Stimulated activated CD4-positive, alpha-beta T cell treated with anti-CD3 and anti-CD28 coated beads, TNF-alpha, amount 100 ng/mL, for 24 hours (primary cell): Measurements from ENCODE around the gene WDR70.
"Not testable (repeated sequence)": the region's sequence is repeated elsewhere in the genome, so short reads cannot be mapped to it uniquely, and the experiment has no call there.

Experiments
- DNase-seq, 3 experiments: peaks; one replicate each; pipeline ENCODE4 v3.0.0-alpha.2; 2020; ENCODE audit warnings: low read depth in 3 of 3

WDR70 gene

DNA sequence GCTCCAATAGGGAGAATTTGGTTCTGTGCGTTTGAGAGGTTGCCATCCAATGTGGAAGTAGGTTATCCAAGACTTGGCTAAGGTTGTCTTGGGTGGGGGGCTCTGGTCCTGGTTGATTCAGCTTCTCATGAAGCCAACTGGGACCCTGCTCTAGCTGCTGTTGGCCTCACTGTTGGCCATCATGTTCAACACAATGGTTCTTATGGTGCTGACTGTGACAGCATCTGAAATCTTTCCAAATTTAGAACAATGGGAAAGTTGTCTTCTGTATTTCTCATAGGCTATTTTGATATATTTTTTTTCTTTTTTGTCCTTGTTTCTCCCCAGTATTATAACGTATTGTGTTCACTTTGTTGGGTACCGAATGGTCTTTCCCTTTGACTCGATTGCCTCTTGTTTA, 388.8 kb downstream of the WDR70 start:
- no peak for DNase-seq

DNA sequence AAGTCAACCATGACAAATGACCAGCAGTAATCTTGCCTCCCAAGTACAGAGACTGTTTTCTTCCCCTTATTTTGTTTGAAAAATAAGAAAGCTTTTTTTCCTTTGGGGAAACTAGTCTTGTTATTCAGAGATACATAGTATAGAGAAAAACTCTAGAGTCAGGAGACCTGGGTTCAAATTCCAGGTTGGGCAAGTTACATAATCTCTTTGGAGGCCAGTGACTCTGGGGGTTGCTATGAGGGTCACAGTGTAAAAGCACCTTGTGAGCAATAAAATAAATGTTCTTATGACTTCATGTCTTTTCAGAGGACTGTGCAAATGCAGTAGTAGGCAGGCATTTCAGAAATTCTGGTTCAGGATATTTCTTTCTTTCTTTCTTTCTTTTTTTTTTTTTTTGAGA, 389.3 kb downstream of the WDR70 start:
- no peak for DNase-seq

DNA sequence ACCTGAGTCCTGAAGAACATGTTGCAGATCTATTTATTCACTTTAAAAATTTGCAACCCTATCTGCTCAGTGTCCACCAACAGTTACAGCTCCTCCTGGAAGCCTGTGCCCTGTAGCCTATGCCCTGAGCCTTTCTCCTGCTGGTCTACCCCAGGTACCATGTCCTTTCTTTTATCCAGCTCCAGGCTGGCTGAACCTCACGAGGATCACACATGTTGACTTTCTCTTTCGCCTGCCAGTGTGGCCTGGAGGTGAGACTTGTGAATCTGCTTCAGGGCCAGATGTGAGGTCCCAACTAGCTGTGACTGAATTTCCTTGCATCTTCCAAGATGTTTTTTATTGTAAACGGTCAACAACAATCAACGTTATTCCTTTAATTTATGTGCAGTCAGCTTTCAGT, 390.0 kb downstream of the WDR70 start:
- DNase-seq, result no peak

DNA sequence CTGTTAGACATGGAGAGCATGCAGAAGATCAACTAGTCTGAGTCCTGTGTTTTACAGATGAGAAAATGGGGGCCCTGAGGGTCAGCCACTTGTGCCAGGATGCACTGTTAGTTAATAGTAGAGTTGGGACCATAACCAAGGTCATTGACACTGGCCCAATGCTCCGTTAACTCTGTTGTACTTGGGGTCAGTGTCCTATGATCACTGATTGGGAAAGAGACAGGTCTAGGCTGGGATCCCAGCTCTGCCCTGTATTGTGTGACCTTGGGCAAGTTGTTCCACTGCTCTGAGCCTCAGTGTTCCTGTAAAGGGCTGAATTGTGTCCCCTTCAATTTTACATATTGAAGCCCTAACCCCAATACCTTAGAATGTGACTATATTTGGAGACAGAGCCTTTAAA, 390.7 kb downstream of the WDR70 start:
- no peak for DNase-seq

DNA sequence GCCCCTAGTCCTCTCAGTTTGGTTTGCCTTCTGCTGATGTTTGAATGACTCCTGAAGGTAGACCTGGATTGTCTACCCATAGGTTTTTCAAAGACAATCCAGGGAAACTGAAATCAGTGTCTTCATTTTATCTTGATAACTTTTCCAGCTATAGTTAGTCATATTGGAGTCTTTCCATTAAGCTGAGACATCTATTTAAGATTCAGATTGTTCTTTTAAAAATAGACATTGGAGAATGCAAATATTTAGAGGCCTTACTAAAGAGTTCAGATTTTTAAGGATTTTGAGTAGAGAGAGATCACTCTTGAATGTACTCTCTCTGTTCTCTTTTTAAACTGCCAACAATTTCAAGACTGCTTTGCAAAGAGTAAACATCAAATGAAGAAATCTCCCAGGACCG, 391.7 kb downstream of the WDR70 start:
- DNase-seq, result no peak

DNA sequence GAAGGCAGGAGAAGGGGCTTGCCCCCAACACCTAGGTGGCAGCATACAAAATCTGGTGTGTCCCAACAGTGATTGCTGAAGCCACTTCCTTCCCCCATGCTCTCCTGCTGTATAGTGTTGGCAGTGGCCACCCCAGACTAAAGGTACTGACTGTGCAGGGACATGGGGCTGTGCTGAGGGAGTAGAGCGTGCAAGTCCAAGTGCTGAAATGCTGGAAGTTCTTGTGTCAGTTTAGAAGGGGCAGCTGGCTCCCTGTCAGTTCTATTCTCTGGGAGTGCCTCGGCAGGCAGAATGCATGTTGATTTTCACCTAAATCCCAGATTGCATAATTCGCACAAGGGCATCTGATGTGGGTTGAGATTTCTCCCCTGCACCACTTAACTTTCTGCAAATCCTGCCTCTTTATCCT, 392.1 kb downstream of the WDR70 start:
- no peak for DNase-seq

DNA sequence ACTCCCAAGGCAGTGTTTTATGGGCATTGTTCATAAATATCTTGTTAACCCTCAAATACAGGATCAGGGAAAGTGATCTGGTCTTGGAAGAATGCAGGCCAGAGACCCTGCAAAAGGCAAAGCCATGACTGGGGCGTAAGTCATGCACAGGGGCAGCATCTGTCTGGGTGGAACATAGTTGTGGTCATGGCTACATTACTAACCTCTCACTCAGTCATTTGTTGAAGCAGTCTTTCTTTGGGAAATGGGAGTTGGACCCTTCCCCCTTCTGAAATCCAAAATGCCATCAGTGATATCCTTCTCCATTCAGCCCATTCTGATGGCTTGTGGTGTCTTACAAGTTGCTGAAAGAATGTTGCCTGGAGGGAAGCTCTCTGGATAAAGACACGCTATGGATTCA, 392.6 kb downstream of the WDR70 start:
- no peak for DNase-seq

DNA sequence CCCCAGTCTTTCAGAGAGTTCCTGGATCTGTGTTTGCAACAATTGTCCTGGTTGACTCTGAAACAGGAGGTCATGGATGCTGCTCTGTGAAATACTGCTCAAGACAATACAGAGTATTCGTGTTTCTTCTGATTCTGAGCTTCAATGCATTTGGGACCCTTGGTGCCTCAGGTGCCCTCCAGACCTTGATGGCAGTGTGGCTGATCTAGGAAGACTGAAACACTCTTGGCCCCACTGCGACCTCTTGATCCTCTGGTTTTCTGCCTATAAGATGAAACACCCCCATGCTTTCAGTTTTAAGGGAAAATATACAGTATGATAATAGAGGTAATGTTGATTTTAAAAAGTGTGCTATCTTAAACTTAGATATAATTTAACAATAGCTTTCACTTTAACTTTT, 393.1 kb downstream of the WDR70 start:
- no peak for DNase-seq

DNA sequence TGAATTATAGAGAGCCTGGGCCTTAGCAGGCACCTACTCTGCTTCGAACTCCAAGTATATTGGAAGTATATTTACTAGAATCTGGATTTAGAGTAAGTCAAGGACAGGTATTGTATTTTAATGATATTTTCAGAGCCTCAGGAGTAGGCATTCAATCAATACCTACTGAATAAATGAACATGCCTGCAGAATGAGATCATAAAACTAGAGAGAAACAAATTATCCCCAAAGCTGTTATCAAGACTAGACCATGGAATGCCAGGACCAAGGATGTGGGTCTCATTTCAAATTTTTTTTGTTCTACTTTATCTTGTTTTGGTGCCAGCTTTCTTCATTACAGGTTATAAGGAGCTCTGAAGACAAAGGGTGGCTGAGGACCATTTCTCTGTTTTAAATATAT, 394.7 kb downstream of the WDR70 start:
- DNase-seq, result no peak

DNA sequence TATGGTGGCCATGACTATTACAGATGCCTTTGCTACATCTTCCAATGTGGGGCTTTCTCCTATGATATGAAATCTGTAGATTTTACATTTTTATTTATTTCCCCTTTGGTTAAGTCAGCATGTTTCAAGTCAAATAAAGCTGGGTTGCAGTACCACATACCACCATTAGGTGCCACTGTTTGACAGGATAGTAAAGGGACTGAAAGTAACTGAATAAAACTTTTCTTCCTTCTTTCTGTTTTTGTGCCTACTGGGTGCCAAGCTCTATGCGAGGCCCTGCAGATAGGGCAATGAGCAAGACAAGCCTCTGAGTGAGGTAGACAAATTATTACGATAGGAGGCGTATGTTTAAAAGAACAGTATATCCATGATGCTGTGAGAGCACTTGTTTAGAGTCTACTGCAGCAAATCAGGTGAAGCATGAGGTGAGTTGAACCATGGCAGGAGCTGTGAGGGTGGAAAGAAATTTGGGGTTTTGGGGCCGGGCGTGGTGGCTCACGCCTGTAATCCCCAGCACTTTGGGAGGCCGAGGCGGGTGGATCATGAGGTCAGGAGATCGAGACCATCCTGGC, 395.9 kb downstream of the WDR70 start:
- DNase-seq, result peak in 1 of 3 experiments; percentile 2

DNA sequence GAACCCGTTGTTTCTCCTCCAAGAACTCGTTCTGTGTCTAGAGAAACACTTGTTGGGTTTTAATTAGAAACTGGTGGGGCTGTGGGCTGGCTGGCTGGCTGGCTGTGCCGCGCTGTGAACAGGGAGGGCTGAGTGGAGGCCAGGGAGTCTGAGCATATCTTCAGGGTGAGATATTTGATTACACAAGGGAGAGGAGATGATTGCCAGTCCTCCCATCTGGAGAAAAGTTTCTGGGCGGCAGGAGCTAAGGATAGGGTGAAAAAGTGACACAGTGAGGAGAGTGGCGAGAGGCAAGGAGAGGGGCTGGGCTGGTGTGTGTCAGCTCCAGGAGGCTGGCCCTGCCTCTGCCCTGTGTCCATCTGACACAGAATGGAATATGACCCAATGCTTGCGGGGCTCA, 397.7 kb downstream of the WDR70 start:
- DNase-seq, result no peak

DNA sequence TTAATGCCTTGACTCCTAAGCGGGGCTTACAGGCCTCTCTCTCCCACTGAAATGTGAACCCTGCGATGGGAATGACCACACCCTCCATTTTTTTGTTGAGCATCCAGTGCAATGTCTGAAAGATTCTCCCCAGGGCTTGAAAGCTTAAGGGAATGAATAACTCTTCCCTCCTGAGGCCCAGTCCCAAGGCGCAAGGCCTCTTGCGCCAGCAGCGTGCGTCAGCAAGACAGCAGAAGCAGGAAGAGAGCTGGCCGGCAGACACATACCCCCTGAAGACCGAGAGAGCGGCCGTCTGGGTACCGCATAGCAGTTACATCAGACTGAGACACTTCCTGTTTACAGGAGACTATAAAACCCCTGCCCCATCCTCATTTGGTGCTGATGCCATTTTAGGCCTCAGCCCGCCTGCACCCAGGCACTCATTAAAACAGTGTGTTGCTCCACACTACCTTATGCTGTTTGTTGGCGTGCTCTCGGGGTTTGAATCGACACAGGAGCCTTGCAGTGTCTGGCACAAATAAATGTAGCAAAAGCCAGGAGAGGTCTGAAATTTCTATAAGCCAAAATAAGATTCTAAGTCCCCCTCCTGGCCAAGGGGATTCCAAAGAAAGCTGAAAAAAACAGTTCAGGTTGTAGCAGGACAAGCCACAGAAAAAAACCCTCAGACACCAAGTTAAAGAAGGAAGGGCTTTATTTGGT, 398.5 kb downstream of the WDR70 start:
- DNase-seq, result no peak

DNA sequence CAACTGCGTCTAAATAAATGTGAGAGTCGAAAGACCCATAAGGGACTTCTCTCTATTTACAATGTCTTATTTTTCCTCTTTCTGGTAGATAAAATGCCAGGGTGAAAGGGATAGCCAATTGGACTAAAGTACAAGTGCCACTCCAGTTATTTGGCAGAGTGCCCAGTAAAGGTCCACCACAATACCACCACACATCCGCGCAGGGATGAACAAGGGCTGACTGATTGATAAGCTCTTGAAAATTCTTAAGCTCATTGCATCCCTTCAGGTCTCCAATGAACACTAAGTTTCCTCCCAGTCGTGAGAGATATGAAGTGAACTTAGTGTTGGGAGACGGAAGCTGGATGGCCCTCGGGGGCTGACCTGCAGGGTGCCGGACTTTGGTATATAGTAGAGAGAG, 402.3 kb downstream of the WDR70 start:
- not testable (repeated sequence) for DNase-seq

DNA sequence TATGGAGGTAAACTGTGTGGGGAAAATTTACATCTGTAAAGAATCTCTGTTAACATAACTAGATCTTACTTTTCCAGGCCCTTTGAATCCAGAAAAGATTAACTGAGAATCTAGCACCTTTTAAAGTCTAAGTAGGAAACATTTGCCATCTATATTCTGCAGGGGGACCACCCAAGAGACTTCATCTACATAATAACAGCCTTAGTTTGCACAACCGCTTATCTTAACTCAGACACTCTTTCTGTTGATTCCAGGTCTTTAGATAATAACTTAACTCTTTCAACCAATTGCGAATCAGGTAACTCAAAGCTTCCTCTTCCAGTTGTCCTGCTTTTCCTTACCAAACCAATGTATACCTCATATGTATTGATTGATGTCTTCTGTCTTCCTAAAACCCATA, 407.3 kb downstream of the WDR70 start:
- DNase-seq, result no peak

DNA sequence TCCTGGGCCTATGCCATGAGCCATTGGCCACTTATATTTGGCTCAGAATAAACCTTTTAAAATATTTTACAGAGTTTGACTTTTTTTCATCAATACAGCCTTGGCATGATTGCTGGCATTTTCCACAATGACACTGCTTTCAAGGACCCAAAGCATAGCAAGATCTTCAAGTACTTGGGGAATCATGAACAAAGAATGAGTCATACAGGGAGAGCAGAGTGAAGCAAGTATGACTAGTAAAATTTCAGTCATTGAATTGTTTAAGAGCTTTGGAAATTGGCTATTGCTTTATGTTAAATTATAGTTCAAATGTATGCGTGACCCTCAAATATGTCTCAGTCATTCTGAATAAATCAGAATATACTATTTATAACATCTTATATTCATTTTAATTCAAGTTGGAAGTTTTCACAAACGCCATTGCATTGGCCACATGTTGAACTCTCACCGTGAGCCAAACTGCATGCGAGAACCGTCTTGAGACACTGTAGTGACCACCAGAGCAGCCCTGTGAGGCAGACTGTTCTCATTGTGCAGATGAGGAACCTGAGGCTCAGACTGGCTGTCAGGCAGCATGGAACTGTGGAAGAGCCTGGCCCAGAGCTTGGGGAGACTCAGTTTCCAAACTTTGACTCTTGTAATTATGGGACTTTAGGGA, 407.9 kb downstream of the WDR70 start:
- DNase-seq, result no peak

DNA sequence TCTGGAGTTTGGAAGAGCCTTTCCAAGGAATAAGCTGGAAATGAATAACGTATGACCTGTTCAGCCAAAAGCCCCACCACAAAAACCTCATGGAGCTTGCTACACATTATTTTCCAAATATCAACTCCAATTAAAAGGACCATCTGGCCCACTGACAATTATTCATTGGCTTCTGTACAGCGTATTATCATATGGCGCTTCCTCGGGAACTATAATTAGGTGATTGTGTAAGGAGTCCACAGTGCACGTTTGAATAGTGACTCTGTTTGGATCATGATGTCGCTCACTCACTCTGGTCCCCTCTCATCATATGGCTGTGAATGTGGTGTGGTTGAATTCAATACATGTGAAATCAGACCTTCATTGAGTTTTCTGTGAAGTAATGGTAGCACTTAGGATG, 408.6 kb downstream of the WDR70 start:
- no peak for DNase-seq

DNA sequence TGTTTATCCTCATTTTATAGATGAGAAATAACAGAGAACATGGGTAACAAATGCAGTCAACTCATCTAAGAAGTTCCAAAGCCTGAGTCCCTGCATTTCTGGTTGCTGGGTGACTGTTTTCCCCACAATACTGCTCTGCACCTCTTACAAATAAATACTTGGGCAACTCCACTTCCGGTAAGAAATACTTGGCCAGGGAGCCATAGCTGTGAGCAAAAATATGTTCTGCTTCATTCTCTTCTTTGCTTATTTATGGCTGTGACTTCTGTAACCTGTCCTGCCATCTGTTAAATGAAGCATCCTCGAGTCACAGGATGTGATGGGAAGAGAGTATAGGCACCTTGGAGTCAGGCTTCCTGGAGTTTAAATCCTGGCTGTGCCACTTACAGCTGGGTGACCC, 410.9 kb downstream of the WDR70 start:
- no peak for DNase-seq

DNA sequence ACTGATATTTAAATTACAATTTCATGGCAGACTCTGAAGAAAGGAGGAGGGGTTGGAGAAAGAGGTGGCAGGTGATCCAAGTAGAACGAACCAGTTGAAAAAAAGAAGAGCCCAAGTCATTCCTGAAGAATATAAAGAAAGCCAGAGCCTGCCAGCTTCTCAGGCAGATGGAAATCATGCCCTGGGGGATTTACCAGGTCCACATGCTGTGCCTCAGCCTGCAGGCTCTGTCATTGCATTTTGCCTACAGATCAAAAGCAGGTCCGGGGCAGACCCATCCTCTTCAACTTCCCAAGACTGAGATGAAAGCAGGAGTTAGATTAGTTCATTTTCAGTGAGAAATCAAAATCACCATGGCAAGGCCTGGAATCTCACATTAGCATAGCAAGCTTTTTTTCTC, 412.2 kb downstream of the WDR70 start:
- no peak for DNase-seq

DNA sequence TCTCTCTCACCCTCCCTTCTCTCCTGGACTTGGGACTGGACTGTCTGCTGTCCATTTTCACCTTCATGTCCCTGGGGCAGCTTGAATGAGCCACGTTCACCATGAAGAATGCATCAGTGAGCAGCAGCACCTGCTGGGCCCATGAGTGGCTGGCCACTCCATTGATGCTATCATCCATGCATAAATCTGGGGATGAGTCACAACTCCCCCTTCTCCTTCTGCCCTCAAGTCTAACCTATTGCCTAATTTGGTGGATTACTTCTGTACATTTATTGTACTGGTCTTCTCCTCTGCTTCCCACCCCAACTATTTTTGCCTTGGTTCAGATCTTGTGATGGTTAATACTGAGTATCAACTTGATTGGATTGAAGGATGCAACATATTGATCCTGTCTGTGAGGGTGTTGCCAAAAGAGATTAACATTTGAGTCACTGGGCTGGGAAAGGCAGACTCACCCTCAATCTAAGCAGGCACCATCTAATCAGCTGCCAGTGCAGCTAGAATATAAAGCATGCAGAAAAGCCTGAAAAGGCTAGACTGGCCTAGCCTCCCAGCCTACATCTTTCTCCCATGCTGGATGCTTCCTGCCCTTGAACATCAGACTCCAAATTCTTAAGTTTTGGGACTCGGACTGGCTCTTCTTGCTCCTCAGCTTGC, 414.0 kb downstream of the WDR70 start:
- DNase-seq, result no peak

DNA sequence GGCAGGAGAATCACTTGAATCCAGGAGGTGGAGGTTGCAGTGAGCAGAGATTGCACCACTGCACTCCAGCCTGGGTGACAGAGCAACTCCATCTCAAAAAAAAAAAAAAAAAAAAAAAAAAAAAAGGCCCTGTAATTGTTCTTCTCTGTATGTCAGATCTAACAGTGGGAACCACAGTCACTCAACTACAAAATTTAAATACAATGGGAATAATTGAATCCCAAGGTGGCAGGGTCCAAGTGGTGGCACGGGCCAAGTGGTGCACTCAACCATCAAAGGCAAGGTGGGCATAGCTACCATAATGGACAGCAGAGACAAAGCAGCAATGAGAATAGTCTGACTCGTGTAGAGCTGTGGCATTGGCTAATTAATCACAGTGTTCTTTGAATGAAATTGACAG, 416.2 kb downstream of the WDR70 start:
- DNase-seq, result not testable (repeated sequence)

DNA sequence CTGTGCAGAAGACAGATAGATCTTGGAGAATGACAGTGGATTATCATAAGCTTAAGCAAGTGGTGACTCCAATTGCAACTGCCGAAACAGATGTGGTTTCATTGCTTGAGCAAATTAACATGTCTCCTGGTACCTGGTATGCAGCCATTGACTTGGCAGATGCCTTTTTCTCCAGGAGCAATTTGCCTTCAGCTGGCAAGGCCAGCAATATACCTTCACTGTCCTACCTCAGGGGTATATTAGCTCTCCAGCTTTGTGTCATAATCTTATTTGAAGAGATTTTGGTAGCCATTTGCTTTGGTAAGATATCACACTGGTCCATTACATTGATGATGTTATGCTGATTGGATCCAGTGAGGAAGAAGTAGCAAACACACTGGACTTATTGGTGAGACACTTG, 417.3 kb downstream of the WDR70 start:
- DNase-seq, result not testable (repeated sequence)

DNA sequence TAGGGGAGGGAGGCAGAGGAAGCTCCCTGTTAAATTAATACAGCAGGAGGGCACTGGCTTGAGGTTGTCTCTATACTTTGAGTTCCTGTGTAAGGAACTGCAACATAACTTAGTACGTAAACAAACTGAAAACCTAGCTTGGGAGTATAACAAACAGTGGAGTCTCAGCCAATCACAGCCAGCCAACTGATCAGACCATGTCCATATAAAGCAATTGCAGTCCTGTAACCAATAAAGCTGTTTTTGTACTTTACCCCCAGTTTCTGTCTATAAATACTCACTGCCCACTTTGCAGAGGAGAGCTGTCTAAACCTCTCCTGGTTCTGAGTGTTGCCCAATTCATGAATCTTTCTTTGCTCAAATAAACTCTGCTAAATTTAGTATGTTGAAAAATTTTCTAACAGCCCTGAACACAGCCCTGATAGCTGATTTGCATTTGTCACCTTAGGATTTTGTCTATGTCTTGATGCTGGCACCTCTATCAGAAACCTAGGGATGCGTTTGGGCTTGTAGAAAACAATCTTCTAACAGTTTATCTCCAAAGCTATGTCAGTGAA, 420.8 kb downstream of the WDR70 start:
- DNase-seq, result no peak

DNA sequence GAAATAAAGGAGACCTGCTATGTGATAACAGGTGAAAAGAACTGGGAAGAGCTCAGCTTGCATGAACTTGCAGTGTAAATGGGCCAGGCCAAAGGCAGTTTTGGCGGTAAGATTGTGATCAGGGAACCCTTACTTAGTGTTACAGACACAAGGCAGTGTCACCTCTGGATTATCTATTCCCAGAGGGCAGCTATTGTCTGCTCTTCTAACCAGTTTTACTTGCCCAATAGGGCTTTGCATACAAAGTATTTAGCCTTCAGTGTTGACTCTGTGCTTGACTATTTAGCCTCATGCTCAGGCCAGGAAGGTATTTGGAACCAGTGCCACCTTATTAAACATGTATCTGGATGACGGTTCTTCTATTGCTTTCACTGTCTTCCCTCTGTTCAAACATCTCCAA, 422.4 kb downstream of the WDR70 start:
- no peak for DNase-seq
